ENCODE measurements around the gene NKAIN2.
A peak's percentile ranks its signal among the peaks of the same experiment; 100 is the strongest.
"Not testable (repeated sequence)": the region's sequence is repeated elsewhere in the genome, so short reads cannot be mapped to it uniquely, and the experiment has no call there.

NKAIN2 gene

GRCh38 chr6:124164343-124164742, 360.7 kb downstream of the NKAIN2 start:
- ChIA-PET POLR2A (no interaction called here), CTCF (no interaction called here)
- no peaks in the 10 kb centered on the region for H3K9me3 ChIP-seq (ENCODE audit: control insufficient read depth, insufficient read depth, low read depth, low read length)
- H3K27ac ChIP-seq (ENCODE audit: extremely low read depth, low read depth, low read length) = no peak overlapping the region
- H3K4me1 ChIP-seq (ENCODE audit: control insufficient read depth, insufficient read depth, low read length) = no peaks in the 10 kb centered on the region
- H3K36me3 ChIP-seq (ENCODE audit: control insufficient read depth in 2 of 2, insufficient read depth in 1 of 2, low read length in 2 of 2) = no peaks in the 10 kb centered on the region
- TF ChIP-seq ZNF292 (tag by site-specific recombination; IDR thresholded peaks at IDR 0.05; ENCODE audit: borderline replicate concordance, low read depth) = no peak
- TF ChIP-seq ZBTB17 (tag by site-specific recombination; IDR thresholded peaks at IDR 0.05) = no peak
- TF ChIP-seq YY1 (tag by site-specific recombination; IDR thresholded peaks at IDR 0.05) = no peak
- no peak for TF ChIP-seq GLI4 (tag by site-specific recombination; IDR thresholded peaks at IDR 0.05)
- no peak for TF ChIP-seq ZFHX2 (tag by site-specific recombination; conservative IDR thresholded peaks at IDR 0.05)
- H3K4me3 ChIP-seq (ENCODE audit: low read depth, low read length) = no peak overlapping the region

DNA sequence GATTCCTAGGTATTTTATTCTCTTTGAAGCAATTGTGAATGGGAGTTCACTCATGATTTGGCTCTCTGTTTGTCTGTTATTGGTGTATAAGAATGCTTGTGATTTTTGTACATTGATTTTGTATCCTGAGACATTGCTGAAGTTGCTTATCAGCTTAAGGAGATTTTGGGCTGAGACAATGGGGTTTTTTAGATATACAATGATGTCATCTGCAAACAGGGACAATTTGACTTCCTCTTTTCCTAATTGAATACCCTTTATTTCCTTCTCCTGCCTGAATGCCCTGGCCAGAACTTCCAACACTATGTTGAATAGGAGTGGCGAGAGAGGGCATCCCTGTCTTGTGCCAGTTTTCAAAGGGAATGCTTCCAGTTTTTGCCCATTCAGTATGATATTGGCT, 363.6 kb downstream of the NKAIN2 start:
- H3K27ac ChIP-seq (ENCODE audit: extremely low read depth, low read depth, low read length); POLR2A ChIA-PET; H3K36me3 ChIP-seq (ENCODE audit: control insufficient read depth in 2 of 2, insufficient read depth in 1 of 2, low read length in 2 of 2); H3K4me1 ChIP-seq (ENCODE audit: control insufficient read depth, insufficient read depth, low read length); CTCF ChIA-PET; H3K9me3 ChIP-seq (ENCODE audit: control insufficient read depth, insufficient read depth, low read depth, low read length); H3K4me3 ChIP-seq (ENCODE audit: low read depth, low read length): not testable (repeated sequence)
- TF ChIP-seq, protein P1, sequence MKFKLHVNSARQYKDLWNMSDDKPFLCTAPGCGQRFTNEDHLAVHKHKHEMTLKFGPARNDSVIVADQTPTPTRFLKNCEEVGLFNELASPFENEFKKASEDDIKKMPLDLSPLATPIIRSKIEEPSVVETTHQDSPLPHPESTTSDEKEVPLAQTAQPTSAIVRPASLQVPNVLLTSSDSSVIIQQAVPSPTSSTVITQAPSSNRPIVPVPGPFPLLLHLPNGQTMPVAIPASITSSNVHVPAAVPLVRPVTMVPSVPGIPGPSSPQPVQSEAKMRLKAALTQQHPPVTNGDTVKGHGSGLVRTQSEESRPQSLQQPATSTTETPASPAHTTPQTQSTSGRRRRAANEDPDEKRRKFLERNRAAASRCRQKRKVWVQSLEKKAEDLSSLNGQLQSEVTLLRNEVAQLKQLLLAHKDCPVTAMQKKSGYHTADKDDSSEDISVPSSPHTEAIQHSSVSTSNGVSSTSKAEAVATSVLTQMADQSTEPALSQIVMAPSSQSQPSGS (tag by site-specific recombination; IDR thresholded peaks at IDR 0.05; ENCODE audit: low read depth) = peak; percentile 58

GRCh38 chr6:124190256-124190655, 386.6 kb downstream of the NKAIN2 start:
- Histone ChIP-seq H3K36me3 (ENCODE audit: control insufficient read depth in 2 of 2, insufficient read depth in 1 of 2, low read length in 2 of 2) (no peaks in the 10 kb centered on the region), H3K9me3 (ENCODE audit: control insufficient read depth, insufficient read depth, low read depth, low read length) (no peaks in the 10 kb centered on the region), H3K4me1 (ENCODE audit: control insufficient read depth, insufficient read depth, low read length) (no peaks in the 10 kb centered on the region), H3K4me3 (ENCODE audit: low read depth, low read length) (no peak overlapping the region), H3K27ac (ENCODE audit: extremely low read depth, low read depth, low read length) (no peak overlapping the region)
- CTCF ChIA-PET = no interaction called here
- POLR2A ChIA-PET = no interaction called here
- TF ChIP-seq ZNF350 (tag by site-specific recombination; IDR thresholded peaks at IDR 0.05) = no peak
- TF ChIP-seq, protein P2, sequence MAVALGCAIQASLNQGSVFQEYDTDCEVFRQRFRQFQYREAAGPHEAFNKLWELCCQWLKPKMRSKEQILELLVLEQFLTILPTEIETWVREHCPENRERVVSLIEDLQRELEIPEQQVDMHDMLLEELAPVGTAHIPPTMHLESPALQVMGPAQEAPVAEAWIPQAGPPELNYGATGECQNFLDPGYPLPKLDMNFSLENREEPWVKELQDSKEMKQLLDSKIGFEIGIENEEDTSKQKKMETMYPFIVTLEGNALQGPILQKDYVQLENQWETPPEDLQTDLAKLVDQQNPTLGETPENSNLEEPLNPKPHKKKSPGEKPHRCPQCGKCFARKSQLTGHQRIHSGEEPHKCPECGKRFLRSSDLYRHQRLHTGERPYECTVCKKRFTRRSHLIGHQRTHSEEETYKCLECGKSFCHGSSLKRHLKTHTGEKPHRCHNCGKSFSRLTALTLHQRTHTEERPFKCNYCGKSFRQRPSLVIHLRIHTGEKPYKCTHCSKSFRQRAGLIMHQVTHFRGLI (tag by site-specific recombination; IDR thresholded peaks at IDR 0.05) = no peak
- no peak for TF ChIP-seq ZNF571 (tag by site-specific recombination; IDR thresholded peaks at IDR 0.05)
- no peak for TF ChIP-seq PRDM6 (tag by site-specific recombination; IDR thresholded peaks at IDR 0.05)
- no peak for TF ChIP-seq ZNF335 (tag by site-specific recombination; conservative IDR thresholded peaks at IDR 0.05)
- no peak for TF ChIP-seq ZNF645 (tag by site-specific recombination; IDR thresholded peaks at IDR 0.05)
- TF ChIP-seq GLI4 (tag by site-specific recombination; IDR thresholded peaks at IDR 0.05) = no peak
- TF ChIP-seq BCL6B (tag by site-specific recombination; IDR thresholded peaks at IDR 0.05) = no peak
- no peak for TF ChIP-seq ZNF585B (tag by site-specific recombination; IDR thresholded peaks at IDR 0.05)
- no peak for TF ChIP-seq ZXDB (tag by site-specific recombination; IDR thresholded peaks at IDR 0.05)
- no peak for TF ChIP-seq SP3 (tag by site-specific recombination; IDR thresholded peaks at IDR 0.05)
- no peak for TF ChIP-seq ZBTB1 (tag by site-specific recombination; IDR thresholded peaks at IDR 0.05)
- no peak for TF ChIP-seq ZNF621 (tag by site-specific recombination; IDR thresholded peaks at IDR 0.05)
- TF ChIP-seq ZNF341 (tag by site-specific recombination; IDR thresholded peaks at IDR 0.05; ENCODE audit: low read depth) = no peak
- TF ChIP-seq, protein P3, sequence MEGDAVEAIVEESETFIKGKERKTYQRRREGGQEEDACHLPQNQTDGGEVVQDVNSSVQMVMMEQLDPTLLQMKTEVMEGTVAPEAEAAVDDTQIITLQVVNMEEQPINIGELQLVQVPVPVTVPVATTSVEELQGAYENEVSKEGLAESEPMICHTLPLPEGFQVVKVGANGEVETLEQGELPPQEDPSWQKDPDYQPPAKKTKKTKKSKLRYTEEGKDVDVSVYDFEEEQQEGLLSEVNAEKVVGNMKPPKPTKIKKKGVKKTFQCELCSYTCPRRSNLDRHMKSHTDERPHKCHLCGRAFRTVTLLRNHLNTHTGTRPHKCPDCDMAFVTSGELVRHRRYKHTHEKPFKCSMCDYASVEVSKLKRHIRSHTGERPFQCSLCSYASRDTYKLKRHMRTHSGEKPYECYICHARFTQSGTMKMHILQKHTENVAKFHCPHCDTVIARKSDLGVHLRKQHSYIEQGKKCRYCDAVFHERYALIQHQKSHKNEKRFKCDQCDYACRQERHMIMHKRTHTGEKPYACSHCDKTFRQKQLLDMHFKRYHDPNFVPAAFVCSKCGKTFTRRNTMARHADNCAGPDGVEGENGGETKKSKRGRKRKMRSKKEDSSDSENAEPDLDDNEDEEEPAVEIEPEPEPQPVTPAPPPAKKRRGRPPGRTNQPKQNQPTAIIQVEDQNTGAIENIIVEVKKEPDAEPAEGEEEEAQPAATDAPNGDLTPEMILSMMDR (tag by site-specific recombination; IDR thresholded peaks at IDR 0.05) = no peak
- TF ChIP-seq REPIN1 (tag by site-specific recombination; IDR thresholded peaks at IDR 0.05; ENCODE audit: low read depth) = no peak
- TF ChIP-seq ZNF292 (tag by site-specific recombination; IDR thresholded peaks at IDR 0.05; ENCODE audit: borderline replicate concordance, low read depth) = no peak
